Measurements from ENCODE around the gene NT5E. TPM values are rescaled to one million over a fixed set of nuclear protein-coding genes. Genes with fewer than 3 reads are reported as not detected.
"Not testable (repeated sequence)": the region's sequence is repeated elsewhere in the genome, so short reads cannot be mapped to it uniquely, and the experiment has no call there.

NT5E gene
- total and polyA plus RNA-seq, 2 experiments from 2014 or later: 0.18 to 1.5 TPM

GRCh38 chr6:85403331-85404015 is 46.4 kb upstream of the NT5E start:
- ATAC-seq (peak; percentile 72), DNase-seq (ENCODE audit: low spot score) (peak; percentile 61)
- H3K4me1 Mint-ChIP-seq: peaks cover 45% of the 10 kb centered on the region
- H3K4me3 Mint-ChIP-seq: no peak overlapping the region
- Histone ChIP-seq H3K27ac (ENCODE audit: low read depth) (no peak overlapping the region; the same call in 1 of the 2 replicates), H3K27me3 (ENCODE audit: insufficient read depth) (no peaks in the 10 kb centered on the region), H3K4me1 (ENCODE audit: insufficient read depth) (peaks cover 27% of the 10 kb centered on the region), H2AFZ (no peak overlapping the region), H3F3A (replicated peaks; ENCODE audit: low read depth) (no peaks in the 10 kb centered on the region), H3K36me3 (ENCODE audit: insufficient read depth) (no peaks in the 10 kb centered on the region), H4K20me1 (replicated peaks; ENCODE audit: insufficient read depth) (no peaks in the 10 kb centered on the region), H3K4me3 (no peak overlapping the region), H3K4me2 (peak overlapping the region; percentile 52; the same call in 1 of the 2 replicates), H3K79me2 (replicated peaks; ENCODE audit: insufficient read depth) (no peaks in the 10 kb centered on the region), H3K9me2 (ENCODE audit: insufficient read depth) (no peaks in the 10 kb centered on the region; the same call in 1 of the 2 replicates)
- no peak for TF ChIP-seq ETS1 (IDR thresholded peaks at IDR 0.05)
- no peak for TF ChIP-seq CTCF (conservative IDR thresholded peaks at IDR 0.05; ENCODE audit: low read depth in 2 of 2)
- H3K9me3 Mint-ChIP-seq: no peaks in the 10 kb centered on the region
- no peaks in the 10 kb centered on the region for H3K36me3 Mint-ChIP-seq (ENCODE audit: low read depth)
- peak overlapping the region; percentile 50; the same call in 1 of the 2 replicates for H3K27ac Mint-ChIP-seq
- H3K27me3 Mint-ChIP-seq (ENCODE audit: insufficient read depth, low read depth, poor library complexity): peaks cover 3% of the 10 kb centered on the region

DNA sequence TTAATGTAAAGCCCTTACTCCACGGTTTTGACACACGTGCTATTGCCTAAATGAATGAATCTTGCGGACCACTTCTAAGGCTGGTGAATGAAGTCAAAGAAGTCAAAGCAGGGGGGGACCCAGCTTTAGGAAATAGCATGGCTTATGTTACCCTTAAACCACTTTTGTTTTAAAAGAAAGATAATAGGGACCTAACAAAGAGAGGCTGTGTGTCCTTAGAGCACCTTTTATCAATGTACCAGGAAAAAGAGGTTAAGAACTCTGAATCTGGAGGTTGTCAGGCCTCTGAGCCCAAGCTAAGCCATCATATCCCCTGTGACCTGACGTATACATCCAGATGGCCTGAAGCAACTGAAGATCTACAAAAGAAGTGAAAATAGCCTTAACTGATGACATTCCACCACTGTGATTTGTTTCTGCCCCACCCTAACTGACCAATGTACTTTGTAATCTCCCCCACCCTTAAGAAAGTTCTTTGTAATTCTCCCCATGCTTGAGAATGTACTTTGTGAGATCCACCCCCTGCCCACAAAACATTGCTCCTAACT is 45.8 kb upstream of the NT5E start:
- not testable (repeated sequence) for H2AFZ ChIP-seq; H3K9me3 Mint-ChIP-seq; H3K27me3 Mint-ChIP-seq (ENCODE audit: insufficient read depth, low read depth, poor library complexity); H3K36me3 ChIP-seq (ENCODE audit: insufficient read depth); H3K36me3 Mint-ChIP-seq (ENCODE audit: low read depth); H3K4me3 Mint-ChIP-seq; H3K9me2 ChIP-seq (ENCODE audit: insufficient read depth); H3K27me3 ChIP-seq (ENCODE audit: insufficient read depth); H3K27ac Mint-ChIP-seq; H3F3A ChIP-seq (replicated peaks; ENCODE audit: low read depth); H3K79me2 ChIP-seq (replicated peaks; ENCODE audit: insufficient read depth); H3K4me3 ChIP-seq; ATAC-seq; H3K27ac ChIP-seq (ENCODE audit: low read depth); H4K20me1 ChIP-seq (replicated peaks; ENCODE audit: insufficient read depth); DNase-seq (ENCODE audit: low spot score)
- Histone ChIP-seq H3K4me1 (ENCODE audit: insufficient read depth) (peaks cover 27% of the 10 kb centered on the region), H3K4me2 (peak overlapping the region; percentile 52; the same call in 1 of the 2 replicates)
- peaks cover 45% of the 10 kb centered on the region for H3K4me1 Mint-ChIP-seq

- H3K27ac ChIP-seq (ENCODE audit: low read depth): no peak overlapping the region
- H3K36me3 Mint-ChIP-seq (ENCODE audit: low read depth): no peaks in the 10 kb centered on the region
- peak overlapping the region; percentile 29; the same call in 1 of the 2 replicates for H2AFZ ChIP-seq
- H3K9me3 Mint-ChIP-seq: no peaks in the 10 kb centered on the region; the same call in 2 of the 3 replicates
- H3K4me3 ChIP-seq: no peak overlapping the region
- no peak overlapping the region; the same call in 2 of the 3 replicates for H3K4me3 Mint-ChIP-seq
- H3K27me3 Mint-ChIP-seq (ENCODE audit: insufficient read depth, low read depth, poor library complexity): peaks cover 3% of the 10 kb centered on the region
- no peak for ATAC-seq
- no peaks in the 10 kb centered on the region for H3K27me3 ChIP-seq (ENCODE audit: insufficient read depth)
- peaks cover 27% of the 10 kb centered on the region for H3K4me1 ChIP-seq (ENCODE audit: insufficient read depth)
- TF ChIP-seq ETS1 (IDR thresholded peaks at IDR 0.05) (no peak), JUNB (IDR thresholded peaks at IDR 0.05; ENCODE audit: unreplicated experiment) (no peak), ZNF331 (CRISPR knock-in tag; IDR thresholded peaks at IDR 0.05; ENCODE audit: low read depth) (no peak)
- H3K79me2 ChIP-seq (replicated peaks; ENCODE audit: insufficient read depth): no peaks in the 10 kb centered on the region
- H3K27ac Mint-ChIP-seq: 0 out of 2 replicates have a peak overlapping the region, but pooled peaks have one; percentile 6
- H3F3A ChIP-seq (replicated peaks; ENCODE audit: low read depth): no peaks in the 10 kb centered on the region
- H3K4me2 ChIP-seq: no peak overlapping the region
- H3K36me3 ChIP-seq (ENCODE audit: insufficient read depth): no peaks in the 10 kb centered on the region
- DNase-seq (ENCODE audit: low spot score): no peak
- peaks cover 45% of the 10 kb centered on the region for H3K4me1 Mint-ChIP-seq
- no peaks in the 10 kb centered on the region for H4K20me1 ChIP-seq (replicated peaks; ENCODE audit: insufficient read depth)
- H3K9me2 ChIP-seq (ENCODE audit: insufficient read depth): no peaks in the 10 kb centered on the region; the same call in 1 of the 2 replicates
These were observed 45.2 kb upstream of the NT5E start for GRCh38 chr6:85404564-85405174.
